GM21723 (cell line): Measurements from ENCODE around the gene OR10V1.
A peak's percentile ranks its signal among the peaks of the same experiment; 100 is the strongest.

ENCODE experiments used
- ATAC-seq: cut with Tn5 transposase; IDR thresholded peaks from one replicate; pipeline ENCODE4 v1.9.1; 2021; ENCODE audit warnings: mild to moderate bottlenecking, moderate library complexity; ENCODE audit not compliant: unreplicated experiment

Gene OR10V1

GRCh38 chr11:59668950-59669610 lies 44.6 kb downstream of the OR10V1 start, which contains the start of gene PATL1:
TSS of gene PATL1 (minus strand) at chr11:59669037. CDS start at chr11:59668895, 142 bp downstream.
- peak; percentile 94 for ATAC-seq

GRCh38 chr11:59668188-59668949 lies 45.3 kb downstream of the OR10V1 start:
- ATAC-seq: peak; percentile 31

- no peak for ATAC-seq
Measured at GRCh38 chr11:59667812-59668187, 45.8 kb downstream of the OR10V1 start.

GRCh38 chr11:59666969-59667368 lies 46.7 kb downstream of the OR10V1 start:
- ATAC-seq: no peak
